ENCODE data around the gene TIMP2. TPM values are rescaled to one million over a fixed set of nuclear protein-coding genes. Genes with fewer than 3 reads are reported as not detected.
A peak's percentile ranks its signal among the peaks of the same experiment; 100 is the strongest.
"Not testable (repeated sequence)": the region's sequence is repeated elsewhere in the genome, so short reads cannot be mapped to it uniquely, and the experiment has no call there.

The TIMP2 gene
- total RNA-seq, 2 donors from 2014 or later = 161 to 191 TPM

DNA sequence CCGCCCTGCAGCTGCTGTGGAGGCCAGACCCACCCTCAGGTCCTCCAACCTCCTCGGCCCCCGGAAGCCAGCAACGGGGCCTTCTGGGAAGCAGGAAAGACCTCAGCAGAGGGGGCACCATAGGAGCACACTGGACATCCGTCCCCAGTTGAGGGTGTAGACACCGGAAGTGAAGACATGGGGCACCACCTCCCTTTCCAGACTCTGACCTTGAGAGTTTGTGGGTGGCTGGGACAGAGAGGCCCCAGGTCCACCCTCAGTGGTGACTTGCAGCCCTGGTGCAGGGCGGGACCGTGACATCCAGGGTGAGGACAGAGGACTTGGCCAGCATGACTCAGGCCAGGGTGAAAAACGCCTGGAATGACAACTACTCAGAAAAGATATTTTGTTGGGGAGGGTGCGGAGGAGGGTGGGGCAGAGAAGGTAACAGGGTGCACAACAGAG lies 42.1 kb downstream of the TIMP2 start:
- DNase-seq (peak; percentile 83), ATAC-seq (peak; percentile 68 to 73)
- intact Hi-C loops (cut with DNase I) = loop anchor here in 1 of 2 donors (5.0 kb wide), 1 partner anchor 39 kb away; no protein-coding TSS in a partner anchor

- peak in 1 of 2 donors; percentile 1 for ATAC-seq
- intact Hi-C loops (cut with DNase I) = loop anchor here in 1 of 2 donors (5.0 kb wide), 1 partner anchor 40 kb away; no protein-coding TSS in a partner anchor
- no peak for DNase-seq
Observed at GRCh38 chr17:78882540-78883088, 42.6 kb downstream of the TIMP2 start.

DNA sequence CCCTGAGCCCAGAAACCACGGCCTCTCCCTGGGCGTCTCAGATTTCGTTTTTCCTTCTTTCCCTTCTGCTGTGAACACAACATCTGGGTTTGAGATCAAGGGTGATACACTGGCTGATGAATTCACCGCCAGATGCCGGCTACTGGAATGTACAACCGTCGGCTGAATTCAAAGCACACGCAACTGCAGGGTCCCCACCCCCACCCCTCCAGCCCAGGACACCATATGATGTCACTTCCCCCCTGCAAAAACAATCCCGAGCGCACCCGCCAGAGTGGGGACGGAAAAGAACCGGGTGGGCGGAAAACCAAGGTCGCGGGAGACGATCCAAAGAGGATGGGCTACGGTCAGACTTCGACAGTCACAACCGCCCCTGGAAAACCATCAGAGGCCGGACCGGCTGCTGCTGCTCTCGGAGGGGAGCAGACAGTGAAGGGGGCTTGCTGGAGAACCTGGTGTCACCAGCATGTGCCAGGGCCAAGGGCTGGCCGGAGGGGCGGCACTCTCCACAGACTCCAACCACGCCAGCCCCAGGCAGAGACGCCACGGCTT lies 45.5 kb downstream of the TIMP2 start:
- ATAC-seq (peak; percentile 22 to 32), DNase-seq (peak; percentile 85)
- intact Hi-C loops (cut with DNase I) = loop anchor here in 1 of 2 donors (5.0 kb wide), 1 partner anchor 43 kb away; no protein-coding TSS in a partner anchor

DNA sequence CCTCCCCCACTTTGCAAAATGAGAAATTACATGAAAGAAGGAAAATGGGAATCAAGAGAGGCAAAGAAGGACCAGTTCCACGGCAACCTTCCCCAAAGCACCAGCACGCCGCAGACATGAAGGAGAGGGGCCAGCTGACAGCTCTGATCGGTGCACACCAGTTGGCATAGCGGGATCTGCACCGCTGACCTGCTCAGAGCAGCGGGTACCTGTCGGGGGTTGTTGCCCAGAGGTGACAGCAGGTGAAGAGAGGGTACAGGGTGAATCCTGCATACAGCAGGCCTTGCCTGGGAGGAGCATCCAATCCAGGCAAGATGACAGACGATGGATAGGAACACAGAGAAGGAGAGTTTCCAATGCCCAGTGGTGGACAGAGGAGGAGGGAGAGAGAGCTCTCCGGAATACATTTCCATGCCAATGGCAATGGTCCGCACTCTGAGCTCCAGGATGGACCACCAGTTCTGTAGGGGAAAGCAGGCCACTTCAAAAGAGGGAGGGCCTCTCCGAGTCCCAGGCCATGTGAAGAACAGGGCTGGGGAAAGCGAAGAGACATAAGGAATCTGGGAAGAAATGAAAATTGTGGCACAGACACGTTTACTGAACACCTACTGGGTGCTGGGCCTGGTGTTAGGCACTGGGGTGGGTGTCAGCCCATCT lies 46.2 kb downstream of the TIMP2 start:
- intact Hi-C loops (cut with DNase I) = no loop called here
- DNase-seq (no peak), ATAC-seq (no peak)

GRCh38 chr17:78878261-78878660 lies 46.9 kb downstream of the TIMP2 start:
- no peak for DNase-seq
- ATAC-seq = no peak
- intact Hi-C loops (cut with DNase I) = no loop called here

- DNase-seq; intact Hi-C loops (cut with DNase I); ATAC-seq: not testable (repeated sequence)
Observed at GRCh38 chr17:78876954-78877517, 48.2 kb downstream of the TIMP2 start.

DNA sequence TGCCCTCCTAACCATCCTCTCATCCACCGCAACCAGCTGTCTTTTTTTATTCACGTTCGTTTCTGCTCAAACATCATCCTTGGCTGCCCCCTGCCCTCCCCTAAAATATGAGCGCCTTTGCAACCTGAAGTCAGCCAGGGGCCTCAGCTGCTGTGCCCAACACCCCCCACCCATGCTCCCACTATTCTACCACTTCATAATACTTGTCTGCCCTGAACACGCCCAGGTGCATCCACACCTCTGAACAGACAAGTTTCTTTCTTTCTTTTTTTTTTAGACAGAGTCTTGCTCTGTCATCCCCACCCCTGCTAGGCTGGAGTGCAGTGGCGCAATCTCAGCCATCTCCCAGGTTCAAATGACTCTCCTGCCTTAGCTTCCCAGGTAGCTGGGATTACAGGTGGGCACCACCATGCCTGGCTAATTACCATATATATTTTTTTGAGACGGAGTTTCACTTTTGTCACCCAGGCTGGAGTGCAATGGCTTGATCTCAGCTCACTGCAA lies 49.0 kb downstream of the TIMP2 start:
- ATAC-seq (no peak), DNase-seq (no peak)
- intact Hi-C loops (cut with DNase I) = no loop called here

DNA sequence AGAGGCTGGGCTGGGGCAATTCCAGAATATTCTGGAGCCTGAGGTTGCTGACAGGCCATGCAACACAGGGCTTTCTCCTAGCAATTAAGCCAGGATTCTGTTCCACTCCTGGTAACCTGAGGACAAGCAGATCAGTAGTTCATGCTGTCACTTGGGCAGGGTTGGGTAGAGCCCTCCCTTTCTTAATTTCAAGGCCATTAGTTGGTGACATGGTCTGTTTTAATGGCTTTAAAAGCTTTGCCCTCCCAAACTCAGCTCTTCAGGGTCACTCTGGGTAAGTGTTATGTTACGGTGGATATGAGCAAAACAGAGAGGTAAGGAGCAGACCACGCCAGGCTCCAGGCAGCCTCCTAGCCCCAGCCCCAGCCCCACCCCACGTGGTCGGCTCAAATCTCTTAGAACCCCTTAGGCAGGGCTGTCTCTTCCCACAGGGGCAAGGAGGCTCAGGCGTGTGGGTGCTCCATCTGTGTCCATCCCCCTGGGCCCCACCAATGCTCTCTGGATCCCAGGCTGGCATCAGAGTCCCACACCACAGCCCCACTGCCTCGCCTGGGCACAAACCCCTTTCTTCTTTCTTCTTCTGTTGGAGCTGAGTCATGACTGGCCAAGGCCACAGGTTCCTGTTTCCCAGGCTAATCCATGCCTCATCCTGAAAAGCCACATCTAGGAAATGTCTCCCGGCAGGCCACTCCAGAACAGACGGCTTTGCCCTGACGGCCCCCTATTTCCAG lies 49.7 kb downstream of the TIMP2 start:
- intact Hi-C loops (cut with DNase I) = no loop called here
- ATAC-seq (no peak), DNase-seq (no peak)

DNA sequence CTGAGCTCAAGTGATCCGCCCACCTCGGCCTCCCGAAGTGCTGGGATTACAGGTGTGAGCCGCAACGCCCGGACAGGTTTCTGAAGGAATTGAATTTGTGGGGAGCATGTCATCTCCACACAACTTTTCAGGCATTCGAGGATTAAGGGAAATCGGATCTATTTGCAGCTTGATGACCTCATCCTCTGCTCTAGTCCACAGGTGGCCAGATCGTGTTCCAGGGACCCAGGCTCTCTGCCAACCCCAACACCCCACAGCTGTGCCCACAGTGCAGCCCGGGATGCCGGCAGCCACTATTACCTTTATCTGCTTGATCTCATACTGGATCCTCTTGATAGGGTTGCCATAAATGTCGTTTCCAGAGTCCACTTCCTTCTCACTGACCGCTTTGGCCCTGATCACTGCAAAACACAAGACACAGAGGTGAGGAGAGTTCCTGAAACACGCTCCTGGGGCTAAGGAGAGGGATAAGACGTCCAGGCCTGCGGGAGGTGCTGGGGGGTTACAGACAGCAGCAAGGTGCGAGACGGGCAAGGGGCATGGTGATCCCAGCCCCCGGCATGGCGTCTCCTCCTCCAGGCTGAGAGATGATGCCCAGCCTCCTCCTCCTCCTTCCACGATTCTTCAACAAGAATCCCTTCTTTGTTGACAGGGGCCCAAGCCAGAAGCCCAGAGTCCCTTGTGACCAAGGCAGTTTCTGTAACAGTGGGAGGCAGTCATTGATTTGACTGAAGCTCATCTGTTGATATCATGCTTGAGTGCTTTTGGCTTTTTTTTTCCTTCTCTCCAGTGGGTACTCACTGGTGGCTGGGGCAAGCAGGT lies 51.5 kb downstream of the TIMP2 start:
- DNase-seq = no peak
- intact Hi-C loops (cut with DNase I) = no loop called here
- ATAC-seq = peak; percentile 65 to 67

DNA sequence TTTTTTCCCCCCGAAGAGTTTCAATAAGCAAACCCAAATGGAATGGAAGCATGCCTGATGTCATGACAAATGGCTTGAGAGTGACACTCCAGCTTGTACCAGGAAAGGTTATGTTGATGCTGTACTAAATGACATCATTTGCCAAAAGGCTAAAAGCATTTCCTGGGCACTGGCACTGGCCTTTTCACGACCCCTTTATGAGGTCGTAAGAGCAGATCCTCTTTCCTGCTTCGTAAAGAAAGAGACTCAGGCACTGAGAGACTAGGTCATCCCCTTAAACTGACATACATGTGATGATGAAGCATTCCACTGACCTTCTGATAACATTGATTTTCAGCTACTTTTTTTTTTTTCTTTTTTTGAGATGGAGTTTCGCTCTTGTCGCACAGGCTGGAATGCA lies 52.7 kb downstream of the TIMP2 start:
- intact Hi-C loops (cut with DNase I) = no loop called here
- no peak for ATAC-seq
- no peak for DNase-seq

- ATAC-seq = no peak
- intact Hi-C loops (cut with DNase I) = no loop called here
- no peak for DNase-seq
Observed at GRCh38 chr17:78870621-78871020, 54.6 kb downstream of the TIMP2 start.

DNA sequence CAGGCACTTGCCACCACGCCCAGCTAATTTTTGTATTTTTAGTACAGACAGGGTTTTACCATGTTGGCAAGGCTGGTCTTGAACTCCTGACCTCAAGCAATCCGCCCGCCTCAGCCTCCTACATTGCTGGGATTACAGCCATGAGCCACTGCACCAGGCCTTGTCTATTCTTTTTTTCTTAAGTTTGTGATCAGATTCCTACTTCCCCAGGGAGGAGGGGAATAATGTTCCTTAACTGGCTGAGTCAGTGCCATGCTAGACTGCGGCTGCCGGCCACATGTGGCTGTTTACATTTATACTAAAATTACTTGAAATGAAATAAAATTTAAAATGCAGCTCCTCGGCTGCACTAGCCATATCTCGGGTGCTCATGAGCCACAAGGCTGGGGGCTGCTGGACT lies 56.8 kb downstream of the TIMP2 start:
- DNase-seq = no peak
- intact Hi-C loops (cut with DNase I) = loop anchor here (2.0 to 10.0 kb wide), 2 partner anchors 66 to 102 kb away; no protein-coding TSS in a partner anchor
- ATAC-seq = no peak

GRCh38 chr17:78867046-78867445 lies 58.1 kb downstream of the TIMP2 start:
- intact Hi-C loops (cut with DNase I) = loop anchor here in 1 of 2 donors (10.0 kb wide), 1 partner anchor 68 kb away; no protein-coding TSS in a partner anchor
- DNase-seq, ATAC-seq: not testable (repeated sequence)

DNA sequence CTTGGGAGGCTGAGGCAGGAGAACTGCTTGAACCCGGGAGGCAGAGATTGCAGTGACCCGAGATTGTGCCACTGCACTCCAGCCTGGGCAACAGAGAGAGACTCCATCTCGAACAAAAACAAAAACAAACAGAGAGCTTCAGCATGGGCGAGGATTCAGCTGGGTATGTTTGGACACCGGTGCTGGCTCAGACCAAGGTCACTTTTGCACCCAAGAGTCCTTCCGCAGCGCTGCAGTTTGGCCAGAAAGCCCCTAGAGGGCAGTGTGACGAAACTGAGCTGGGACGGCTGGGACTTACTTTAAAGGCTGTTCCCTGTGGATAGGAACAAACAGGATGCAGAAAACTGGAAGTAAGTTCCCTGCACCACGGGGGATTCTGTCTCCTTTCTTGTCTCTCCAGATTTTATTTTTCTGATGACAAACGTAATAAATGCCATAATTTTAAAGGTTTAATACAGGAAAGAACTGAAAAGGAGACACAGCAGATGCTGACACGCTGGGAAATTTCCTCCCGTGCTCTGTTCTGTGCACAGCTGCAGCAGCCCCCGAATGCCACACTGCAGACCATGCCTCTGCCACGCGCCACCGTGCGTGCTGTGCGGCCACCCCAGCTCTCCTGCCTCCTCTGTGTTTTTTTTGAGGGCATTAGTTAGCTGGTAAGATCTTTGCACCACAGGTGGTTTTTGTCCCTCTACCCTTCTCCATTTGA lies 59.4 kb downstream of the TIMP2 start:
- intact Hi-C loops (cut with DNase I) = loop anchor here in 1 of 2 donors (1.0 to 10.0 kb wide), 2 partner anchors 69 to 105 kb away; no protein-coding TSS in a partner anchor

GRCh38 chr17:78864117-78864516 lies 61.1 kb downstream of the TIMP2 start:
- intact Hi-C loops (cut with DNase I) = loop anchor here in 1 of 2 donors (10.0 kb wide), 1 partner anchor 71 kb away; no protein-coding TSS in a partner anchor
- DNase-seq (no peak), ATAC-seq (no peak)

More for the DNA sequence above, 59.4 kb downstream of the TIMP2 start:
- DNase-seq (peak; percentile 75), ATAC-seq (peak; percentile 71 to 83)

- intact Hi-C loops (cut with DNase I) = loop anchor here in 1 of 2 donors (10.0 kb wide), 1 partner anchor 72 kb away; no protein-coding TSS in a partner anchor
- DNase-seq (peak; percentile 83), ATAC-seq (peak; percentile 77 to 93)
Observed at GRCh38 chr17:78862073-78863023, 62.8 kb downstream of the TIMP2 start.
